Mesendoderm (in vitro differentiated cells): ENCODE data around the gene CHD2.

Source experiments
- DNase-seq: peaks from one replicate; pipeline ENCODE4 v3.0.0; 2013
- H2AK5ac ChIP-seq: 2 replicates; pipeline ENCODE4 v1.6.1; 2013; ENCODE audit warnings: low read length, inconsistent platforms
- H2BK120ac ChIP-seq: 2 replicates; pipeline ENCODE4 v1.6.1; 2013; ENCODE audit warnings: low read depth, mild to moderate bottlenecking, low read length, moderate library complexity, mixed read lengths
- H2BK15ac ChIP-seq: replicated peaks from 2 replicates; pipeline ENCODE4 v1.6.1; 2013; ENCODE audit warnings: low read depth, mild to moderate bottlenecking, moderate library complexity
- H2BK5ac ChIP-seq: 2 replicates; pipeline ENCODE4 v1.6.1; 2013; ENCODE audit warnings: low read length, inconsistent platforms
- H3K18ac ChIP-seq: 2 replicates; pipeline ENCODE4 v1.6.1; 2013; ENCODE audit warnings: mild to moderate bottlenecking, low read length, mixed read lengths
- H3K23ac ChIP-seq: one replicate; pipeline ENCODE4 v1.6.1; 2013; ENCODE audit warnings: low read length
- H3K27ac ChIP-seq: 2 replicates; pipeline ENCODE4 v1.5.1; 2013; ENCODE audit warnings: low read depth, mild to moderate bottlenecking, inconsistent platforms, low read length, moderate library complexity
- H3K27me3 ChIP-seq: 2 replicates; pipeline ENCODE4 v1.6.1; 2013; ENCODE audit warnings: low read length, control low read depth, mild to moderate bottlenecking, inconsistent platforms; ENCODE audit not compliant: insufficient read depth, poor library complexity
- H3K36me3 ChIP-seq: 2 replicates; pipeline ENCODE4 v1.6.1; 2013; ENCODE audit warnings: low read length, inconsistent platforms; ENCODE audit not compliant: control insufficient read depth, insufficient read depth
- H3K4ac ChIP-seq: one replicate; pipeline ENCODE4 v1.6.1; 2013; ENCODE audit warnings: low read depth, mild to moderate bottlenecking, low read length, moderate library complexity
- H3K4me1 ChIP-seq: 2 replicates; pipeline ENCODE4 v1.6.1; 2013; ENCODE audit warnings: low read depth, low read length, inconsistent platforms; ENCODE audit not compliant: control insufficient read depth
- H3K4me2 ChIP-seq: 2 replicates; pipeline ENCODE4 v1.6.1; 2013; ENCODE audit warnings: low read length
- H3K4me3 ChIP-seq: 2 replicates; pipeline ENCODE4 v1.5.1; 2013; ENCODE audit warnings: mild to moderate bottlenecking, low read length
- H3K56ac ChIP-seq: one replicate; pipeline ENCODE4 v1.6.1; 2013; ENCODE audit warnings: low read length
- H3K79me1 ChIP-seq: 2 replicates; pipeline ENCODE4 v1.6.1; 2013; ENCODE audit warnings: low read length, inconsistent platforms
- H3K79me2 ChIP-seq: 2 replicates; pipeline ENCODE4 v1.6.1; 2013; ENCODE audit warnings: mild to moderate bottlenecking, low read length; ENCODE audit not compliant: control insufficient read depth, insufficient read depth
- H3K9ac ChIP-seq: 2 replicates; pipeline ENCODE4 v1.6.1; 2013; ENCODE audit warnings: low read length, inconsistent platforms
- H4K5ac ChIP-seq: one replicate; pipeline ENCODE4 v1.6.1; 2013; ENCODE audit warnings: low read length
- H4K8ac ChIP-seq: one replicate; pipeline ENCODE4 v1.6.1; 2013; ENCODE audit warnings: low read depth, mild to moderate bottlenecking, control low read depth, low read length, moderate library complexity
- WGBS: extraction: QIAGEN DNeasy Blood & Tissue Kit; methylation state at CpG from one replicate; pipeline ENCODE4 v1.1.7; 2013; ENCODE audit warnings: low lambda C conversion rate, missing lambda C conversion rate; ENCODE audit not compliant: insufficient coverage; ENCODE audit errors: extremely low coverage; 5-methylcytosine and 5-hydroxymethylcytosine counted together

The CHD2 gene

GRCh38 chr15:92922418-92923002, 22.4 kb downstream of the CHD2 start:
- H3K4me1 ChIP-seq = peaks cover 4% of the 10 kb centered on the region
- H2BK120ac ChIP-seq = no peak overlapping the region
- no peak overlapping the region for H2AK5ac ChIP-seq
- peaks cover 3% of the 10 kb centered on the region for H3K36me3 ChIP-seq
- peaks cover 50% of the 10 kb centered on the region for H3K79me2 ChIP-seq
- no peak overlapping the region for H2BK15ac ChIP-seq
- H3K27me3 ChIP-seq = no peaks in the 10 kb centered on the region
- H3K4me2 ChIP-seq = no peak overlapping the region
- no peak overlapping the region for H3K23ac ChIP-seq
- no CpG with 5 or more reads among the region's 5 CpGs for WGBS
- H2BK5ac ChIP-seq = no peak overlapping the region
- no peak overlapping the region for H4K5ac ChIP-seq
- H3K18ac ChIP-seq = no peak overlapping the region
- no peak overlapping the region for H3K9ac ChIP-seq
- no peak overlapping the region for H3K4me3 ChIP-seq
- no peak overlapping the region for H3K56ac ChIP-seq
- H4K8ac ChIP-seq = no peak overlapping the region
- no peak overlapping the region for H3K27ac ChIP-seq
- H3K79me1 ChIP-seq = peaks cover 19% of the 10 kb centered on the region
- no peak overlapping the region for H3K4ac ChIP-seq
- no peak for DNase-seq

DNA sequence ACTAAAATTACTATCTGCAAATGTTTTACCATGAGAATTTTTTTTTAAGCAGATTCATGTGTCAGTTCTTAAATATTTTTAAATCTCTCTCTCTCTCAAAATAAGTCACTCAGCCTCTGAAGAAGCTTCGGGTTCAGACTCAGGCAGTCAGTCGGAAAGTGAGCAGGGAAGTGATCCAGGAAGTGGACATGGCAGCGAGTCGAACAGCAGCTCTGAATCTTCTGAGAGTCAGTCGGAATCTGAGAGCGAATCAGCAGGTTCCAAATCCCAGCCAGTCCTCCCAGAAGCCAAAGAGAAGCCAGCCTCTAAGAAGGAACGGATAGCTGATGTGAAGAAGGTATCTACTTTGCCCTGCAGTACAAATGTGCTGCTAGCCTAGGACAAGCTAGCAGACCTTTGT, 24.1 kb downstream of the CHD2 start:
- no peak overlapping the region for H2BK15ac ChIP-seq
- H3K27ac ChIP-seq = no peak overlapping the region
- peaks cover 2% of the 10 kb centered on the region for H3K4me1 ChIP-seq
- no peak overlapping the region for H3K4me3 ChIP-seq
- H3K23ac ChIP-seq = no peak overlapping the region
- no peak for DNase-seq
- peaks cover 8% of the 10 kb centered on the region for H3K36me3 ChIP-seq
- no peak overlapping the region for H3K4ac ChIP-seq
- H2BK120ac ChIP-seq = no peak overlapping the region
- peaks cover 49% of the 10 kb centered on the region for H3K79me2 ChIP-seq
- H4K5ac ChIP-seq = no peak overlapping the region
- WGBS = no CpG with 5 or more reads among the region's 7 CpGs
- H3K18ac ChIP-seq = no peak overlapping the region
- H3K27me3 ChIP-seq = no peaks in the 10 kb centered on the region
- H3K9ac ChIP-seq = no peak overlapping the region
- H3K56ac ChIP-seq = no peak overlapping the region
- H2AK5ac ChIP-seq = no peak overlapping the region
- no peak overlapping the region for H2BK5ac ChIP-seq
- no peak overlapping the region for H3K4me2 ChIP-seq
- H4K8ac ChIP-seq = no peak overlapping the region
- H3K79me1 ChIP-seq = peaks cover 24% of the 10 kb centered on the region

DNA sequence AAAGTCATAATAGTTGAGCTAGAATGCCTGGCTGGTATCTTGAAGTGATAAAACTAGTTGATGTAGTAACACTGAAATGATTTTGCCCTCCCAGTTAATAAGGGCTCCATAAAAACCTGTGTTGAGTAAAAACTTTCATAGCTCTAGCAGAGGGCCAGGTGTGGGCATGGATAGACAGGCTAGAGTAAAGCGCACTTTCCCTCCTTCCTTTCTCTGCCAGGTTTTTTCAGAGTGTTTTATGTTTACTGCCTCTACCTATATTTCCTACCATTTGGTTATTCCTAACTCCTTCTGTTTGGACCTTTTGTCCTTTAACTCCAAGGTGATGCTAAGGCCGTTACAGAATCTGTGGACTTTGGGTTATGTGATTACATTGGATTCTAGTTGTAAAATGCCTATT, 25.3 kb downstream of the CHD2 start:
- Histone ChIP-seq H3K4me2 (no peak overlapping the region), H4K5ac (no peak overlapping the region), H3K27me3 (no peaks in the 10 kb centered on the region), H2BK120ac (no peak overlapping the region), H3K23ac (no peak overlapping the region), H3K18ac (no peak overlapping the region), H3K79me2 (peaks cover 38% of the 10 kb centered on the region), H3K9ac (no peak overlapping the region), H3K27ac (no peak overlapping the region), H3K4ac (no peak overlapping the region), H2AK5ac (no peak overlapping the region), H4K8ac (no peak overlapping the region), H3K4me1 (peaks cover 2% of the 10 kb centered on the region), H3K4me3 (no peak overlapping the region), H3K79me1 (peaks cover 25% of the 10 kb centered on the region), H3K36me3 (peaks cover 8% of the 10 kb centered on the region), H3K56ac (no peak overlapping the region), H2BK5ac (no peak overlapping the region), H2BK15ac (no peak overlapping the region)
- WGBS = no CpG with 5 or more reads among the region's 2 CpGs
- DNase-seq = no peak

DNA sequence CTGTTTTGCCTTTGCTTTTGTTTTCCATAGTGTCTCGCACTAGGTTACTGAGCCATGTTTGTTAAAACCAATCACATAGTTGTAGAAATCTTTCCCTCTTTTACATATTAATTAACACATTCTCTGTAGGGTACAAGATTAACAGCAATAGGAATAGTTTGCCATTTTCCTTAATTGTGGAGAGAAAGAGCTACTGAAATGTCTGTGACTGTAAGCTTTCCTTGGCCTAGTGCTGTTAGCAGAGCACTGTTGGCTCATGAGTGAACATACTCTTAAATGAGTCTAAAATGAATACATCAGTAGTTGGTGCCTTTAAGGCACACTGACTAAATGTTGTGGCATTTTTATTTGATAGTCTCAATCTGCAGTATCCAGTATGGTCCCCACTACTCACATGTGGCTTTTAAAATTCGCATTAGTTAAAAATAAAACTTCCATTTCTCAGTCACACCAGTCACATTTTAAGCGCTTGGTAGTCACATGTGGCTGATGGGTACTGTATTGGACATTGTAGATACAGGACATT, 28.2 kb downstream of the CHD2 start:
- Histone ChIP-seq H4K8ac (no peak overlapping the region), H3K4me1 (no peaks in the 10 kb centered on the region), H3K79me1 (peaks cover 9% of the 10 kb centered on the region), H3K23ac (no peak overlapping the region), H3K18ac (no peak overlapping the region), H3K56ac (no peak overlapping the region), H2AK5ac (no peak overlapping the region), H3K27me3 (no peaks in the 10 kb centered on the region), H4K5ac (no peak overlapping the region), H2BK120ac (no peak overlapping the region), H3K27ac (no peak overlapping the region), H3K36me3 (peaks cover 8% of the 10 kb centered on the region), H3K9ac (no peak overlapping the region), H3K4me3 (no peak overlapping the region), H3K4me2 (no peak overlapping the region), H2BK15ac (no peak overlapping the region), H3K79me2 (peaks cover 11% of the 10 kb centered on the region), H3K4ac (no peak overlapping the region), H2BK5ac (no peak overlapping the region)
- no peak for DNase-seq
- no CpG with 5 or more reads among the region's 3 CpGs for WGBS

GRCh38 chr15:92929002-92929401, 28.9 kb downstream of the CHD2 start:
- Histone ChIP-seq H3K4me1 (no peaks in the 10 kb centered on the region), H3K23ac (no peak overlapping the region), H3K4me2 (no peak overlapping the region), H3K79me2 (peaks cover 9% of the 10 kb centered on the region), H4K8ac (no peak overlapping the region), H2BK5ac (no peak overlapping the region), H3K4me3 (no peak overlapping the region), H3K27me3 (no peaks in the 10 kb centered on the region), H3K9ac (no peak overlapping the region), H2AK5ac (no peak overlapping the region), H4K5ac (no peak overlapping the region), H2BK120ac (peak overlapping the region; percentile 61), H3K4ac (no peak overlapping the region), H2BK15ac (no peak overlapping the region), H3K56ac (no peak overlapping the region), H3K36me3 (peaks cover 8% of the 10 kb centered on the region), H3K79me1 (peaks cover 9% of the 10 kb centered on the region), H3K27ac (no peak overlapping the region), H3K18ac (no peak overlapping the region)
- DNase-seq = no peak
- WGBS = no CpG with 5 or more reads among the region's 6 CpGs

GRCh38 chr15:92930054-92930621, 30.0 kb downstream of the CHD2 start:
- Histone ChIP-seq H3K79me2 (peaks cover 6% of the 10 kb centered on the region), H3K27ac (no peak overlapping the region)

More at GRCh38 chr15:92930054-92930621, 30.0 kb downstream of the CHD2 start:
- peak; percentile 59 for DNase-seq
- Histone ChIP-seq H3K4ac (no peak overlapping the region), H3K79me1 (peaks cover 7% of the 10 kb centered on the region), H3K36me3 (peaks cover 6% of the 10 kb centered on the region), H4K5ac (no peak overlapping the region), H2BK120ac (no peak overlapping the region), H3K4me3 (no peak overlapping the region), H3K4me2 (no peak overlapping the region), H3K56ac (no peak overlapping the region), H3K18ac (no peak overlapping the region), H2AK5ac (no peak overlapping the region), H3K4me1 (no peaks in the 10 kb centered on the region), H3K23ac (no peak overlapping the region), H3K27me3 (no peaks in the 10 kb centered on the region), H2BK5ac (no peak overlapping the region), H3K9ac (no peak overlapping the region), H2BK15ac (no peak overlapping the region), H4K8ac (no peak overlapping the region)
- WGBS = no CpG with 5 or more reads among the region's 3 CpGs
